ENCODE data around the gene BCKDHA.

BCKDHA gene

DNA sequence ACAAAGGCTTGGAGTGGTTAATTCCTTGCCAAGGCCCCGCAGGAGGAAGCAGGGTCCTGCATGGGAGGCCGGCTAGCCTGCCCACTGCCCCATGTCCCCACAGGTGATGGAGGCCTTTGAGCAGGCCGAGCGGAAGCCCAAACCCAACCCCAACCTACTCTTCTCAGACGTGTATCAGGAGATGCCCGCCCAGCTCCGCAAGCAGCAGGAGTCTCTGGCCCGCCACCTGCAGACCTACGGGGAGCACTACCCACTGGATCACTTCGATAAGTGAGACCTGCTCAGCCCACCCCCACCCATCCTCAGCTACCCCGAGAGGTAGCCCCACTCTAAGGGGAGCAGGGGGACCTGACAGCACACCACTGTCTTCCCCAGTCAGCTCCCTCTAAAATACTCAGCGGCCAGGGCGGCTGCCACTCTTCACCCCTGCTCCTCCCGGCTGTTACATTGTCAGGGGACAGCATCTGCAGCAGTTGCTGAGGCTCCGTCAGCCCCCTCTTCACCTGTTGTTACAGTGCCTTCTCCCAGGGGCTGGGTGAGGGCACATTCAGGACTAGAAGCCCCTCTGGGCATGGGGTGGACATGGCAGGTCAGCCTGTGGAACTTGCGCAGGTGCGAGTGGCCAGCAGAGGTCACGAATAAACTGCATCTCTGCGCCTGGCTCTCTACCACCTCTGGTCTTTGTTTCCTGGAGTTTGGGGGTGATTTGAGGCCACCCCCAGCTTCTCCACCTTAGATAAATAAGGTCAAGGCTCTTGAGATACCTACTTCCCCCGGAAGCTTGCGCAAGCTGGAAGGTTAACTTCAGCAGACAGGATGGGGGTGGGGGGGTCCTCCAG lies 26.9 kb downstream of the BCKDHA start:
- CTCF ChIA-PET = no interaction called here
- TF ChIP-seq, protein P1, sequence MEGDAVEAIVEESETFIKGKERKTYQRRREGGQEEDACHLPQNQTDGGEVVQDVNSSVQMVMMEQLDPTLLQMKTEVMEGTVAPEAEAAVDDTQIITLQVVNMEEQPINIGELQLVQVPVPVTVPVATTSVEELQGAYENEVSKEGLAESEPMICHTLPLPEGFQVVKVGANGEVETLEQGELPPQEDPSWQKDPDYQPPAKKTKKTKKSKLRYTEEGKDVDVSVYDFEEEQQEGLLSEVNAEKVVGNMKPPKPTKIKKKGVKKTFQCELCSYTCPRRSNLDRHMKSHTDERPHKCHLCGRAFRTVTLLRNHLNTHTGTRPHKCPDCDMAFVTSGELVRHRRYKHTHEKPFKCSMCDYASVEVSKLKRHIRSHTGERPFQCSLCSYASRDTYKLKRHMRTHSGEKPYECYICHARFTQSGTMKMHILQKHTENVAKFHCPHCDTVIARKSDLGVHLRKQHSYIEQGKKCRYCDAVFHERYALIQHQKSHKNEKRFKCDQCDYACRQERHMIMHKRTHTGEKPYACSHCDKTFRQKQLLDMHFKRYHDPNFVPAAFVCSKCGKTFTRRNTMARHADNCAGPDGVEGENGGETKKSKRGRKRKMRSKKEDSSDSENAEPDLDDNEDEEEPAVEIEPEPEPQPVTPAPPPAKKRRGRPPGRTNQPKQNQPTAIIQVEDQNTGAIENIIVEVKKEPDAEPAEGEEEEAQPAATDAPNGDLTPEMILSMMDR (IDR thresholded peaks at IDR 0.05; ENCODE audit: control extremely low read depth, extremely low read depth, low read depth, missing control alignments) = no peak
- no peak for DNase-seq (ENCODE audit: extremely low spot score)
- POLR2A ChIA-PET = no interaction called here

DNA sequence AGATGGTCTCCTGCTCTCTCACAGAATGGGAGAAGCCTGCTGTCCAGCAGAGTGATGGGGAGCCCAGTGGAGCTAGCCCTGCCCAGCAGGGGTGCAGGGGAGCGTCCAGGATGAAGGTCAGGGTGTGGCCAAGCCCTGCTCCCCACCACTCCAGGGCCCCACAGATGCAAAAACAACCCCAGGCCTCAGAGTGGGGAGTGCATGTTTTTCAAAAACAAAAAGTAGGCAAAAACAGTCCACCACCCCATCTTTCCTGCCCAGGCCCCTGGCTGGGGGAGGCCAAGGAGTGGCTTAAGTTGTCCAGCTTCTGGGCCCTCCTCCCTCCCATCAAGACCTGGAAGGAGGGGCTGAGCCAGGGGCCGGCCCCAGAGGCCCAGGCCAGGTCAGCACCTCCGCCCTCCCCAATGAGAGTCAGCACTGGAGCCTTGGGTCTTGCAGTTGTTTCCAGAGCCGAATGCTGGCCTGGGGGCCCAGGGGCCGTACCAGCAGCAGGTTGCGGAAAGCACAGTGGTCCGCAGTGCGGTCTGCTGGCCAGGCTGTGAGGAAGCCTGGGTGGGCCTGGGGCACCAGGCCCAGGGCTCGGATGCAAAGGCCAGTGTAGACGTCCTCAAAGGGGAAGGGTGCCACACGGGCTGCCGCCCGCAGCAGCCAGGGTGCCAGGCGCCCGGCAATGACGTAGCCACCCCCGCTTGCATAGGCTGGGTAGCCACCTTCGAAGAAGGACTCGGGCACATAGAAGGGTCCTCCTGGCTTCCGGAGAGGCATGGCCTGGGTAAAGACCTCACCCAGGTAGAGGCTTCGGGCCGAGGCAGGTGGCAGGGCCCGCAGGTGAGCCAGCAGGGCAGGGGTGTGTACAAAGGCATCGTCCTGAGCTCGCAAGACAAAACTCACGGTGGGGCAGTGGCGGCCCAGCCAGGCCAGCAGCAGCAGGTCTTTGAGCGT lies 27.8 kb downstream of the BCKDHA start:
- ChIA-PET CTCF (no interaction called here), POLR2A (no interaction called here)
- TF ChIP-seq, protein P1 (IDR thresholded peaks at IDR 0.05; ENCODE audit: control extremely low read depth, extremely low read depth, low read depth, missing control alignments) = no peak
- no peak for DNase-seq (ENCODE audit: extremely low spot score)

DNA sequence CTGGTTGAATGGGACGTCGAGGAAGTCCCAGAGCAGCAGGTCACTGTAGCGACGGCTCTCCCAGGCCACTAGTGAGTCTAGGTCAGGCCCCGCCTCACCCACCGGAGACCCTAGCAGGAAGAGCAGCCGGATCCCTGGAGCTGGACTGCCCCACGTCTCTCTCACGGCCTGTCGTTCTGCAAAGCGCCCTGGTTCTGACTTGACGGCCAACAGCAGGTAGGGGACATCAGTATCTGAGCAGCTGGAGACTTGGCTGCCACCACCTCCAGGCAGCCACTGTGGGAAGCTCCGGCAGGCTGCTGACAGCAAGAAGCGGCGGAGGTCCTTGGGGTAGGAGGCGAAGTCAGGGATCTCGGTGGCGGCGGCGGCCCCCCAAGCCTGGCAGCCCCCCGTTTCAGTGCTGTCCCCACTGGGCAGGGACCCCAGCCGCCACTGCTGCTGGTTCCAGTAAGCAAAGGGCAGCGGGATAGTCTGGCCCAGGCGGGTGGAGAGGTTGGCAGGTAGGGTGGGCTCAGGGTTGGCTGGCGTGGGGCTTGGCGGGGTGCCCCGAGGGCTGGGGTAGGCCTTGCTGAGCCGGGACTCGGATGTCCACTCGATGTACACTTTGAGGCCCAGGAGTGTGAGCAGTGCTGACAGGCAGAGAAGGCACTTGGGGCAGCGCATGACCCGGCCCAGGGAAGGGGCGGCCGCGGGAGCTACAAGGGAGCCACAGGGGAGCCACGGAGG lies 28.7 kb downstream of the BCKDHA start:
- ChIA-PET POLR2A (no interaction called here), CTCF (interaction anchor here (1.1 kb wide), 1 partner anchor 22 kb away, joined by 5 read pairs; no protein-coding TSS in a partner anchor)
- no peak for DNase-seq (ENCODE audit: extremely low spot score)
- TF ChIP-seq, protein P1 (IDR thresholded peaks at IDR 0.05; ENCODE audit: control extremely low read depth, extremely low read depth, low read depth, missing control alignments) = no peak

DNA sequence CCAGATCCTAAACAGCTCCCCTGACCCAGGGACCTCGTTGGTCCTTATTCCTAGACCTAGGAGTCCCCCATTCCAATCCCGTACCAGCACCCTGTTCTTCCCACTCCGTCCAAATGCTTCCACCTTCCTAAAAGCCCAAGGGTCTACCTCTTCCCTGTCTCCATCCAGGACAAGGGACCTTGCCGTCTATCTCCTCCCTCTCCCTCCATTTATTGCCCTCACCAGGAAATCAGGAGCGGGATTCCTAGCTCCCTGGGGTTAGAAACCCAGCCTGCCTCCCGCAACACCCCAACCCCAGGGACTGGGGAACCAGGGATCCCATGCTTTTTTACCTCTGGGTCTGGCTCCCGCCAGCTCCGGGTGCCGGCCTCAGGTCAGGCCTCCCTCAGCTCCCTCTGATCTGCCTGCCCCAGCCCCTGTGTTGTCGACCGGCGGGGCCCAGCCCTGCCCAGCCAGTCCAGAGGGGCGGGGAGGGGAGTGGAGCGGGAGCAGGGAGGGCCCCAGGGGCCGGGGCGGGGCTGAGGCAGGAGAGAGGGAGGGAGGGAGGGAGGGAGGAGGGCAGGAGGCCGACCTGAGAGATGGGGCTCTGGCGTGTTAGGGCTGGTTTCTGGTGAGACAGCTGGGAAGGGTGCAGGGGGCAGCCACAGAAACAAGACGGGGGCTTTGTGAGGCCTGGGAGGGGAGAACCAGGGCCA lies 29.5 kb downstream of the BCKDHA start, which contains the start of gene B3GNT8:
Gene B3GNT8 (minus strand): TSS at position 423 of the 695 bp plus-strand sequence. CDS start 596 bp downstream, outside the sequence.
- ChIA-PET CTCF (interaction anchor here (1.1 to 2.1 kb wide), 2 partner anchors 22 to 136 kb away, joined by 5 to 7 read pairs; no protein-coding TSS in a partner anchor), POLR2A (interaction anchor here (0.6 kb wide), 1 partner anchor 103 kb away, joined by 11 read pairs; no protein-coding TSS in a partner anchor)

DNA sequence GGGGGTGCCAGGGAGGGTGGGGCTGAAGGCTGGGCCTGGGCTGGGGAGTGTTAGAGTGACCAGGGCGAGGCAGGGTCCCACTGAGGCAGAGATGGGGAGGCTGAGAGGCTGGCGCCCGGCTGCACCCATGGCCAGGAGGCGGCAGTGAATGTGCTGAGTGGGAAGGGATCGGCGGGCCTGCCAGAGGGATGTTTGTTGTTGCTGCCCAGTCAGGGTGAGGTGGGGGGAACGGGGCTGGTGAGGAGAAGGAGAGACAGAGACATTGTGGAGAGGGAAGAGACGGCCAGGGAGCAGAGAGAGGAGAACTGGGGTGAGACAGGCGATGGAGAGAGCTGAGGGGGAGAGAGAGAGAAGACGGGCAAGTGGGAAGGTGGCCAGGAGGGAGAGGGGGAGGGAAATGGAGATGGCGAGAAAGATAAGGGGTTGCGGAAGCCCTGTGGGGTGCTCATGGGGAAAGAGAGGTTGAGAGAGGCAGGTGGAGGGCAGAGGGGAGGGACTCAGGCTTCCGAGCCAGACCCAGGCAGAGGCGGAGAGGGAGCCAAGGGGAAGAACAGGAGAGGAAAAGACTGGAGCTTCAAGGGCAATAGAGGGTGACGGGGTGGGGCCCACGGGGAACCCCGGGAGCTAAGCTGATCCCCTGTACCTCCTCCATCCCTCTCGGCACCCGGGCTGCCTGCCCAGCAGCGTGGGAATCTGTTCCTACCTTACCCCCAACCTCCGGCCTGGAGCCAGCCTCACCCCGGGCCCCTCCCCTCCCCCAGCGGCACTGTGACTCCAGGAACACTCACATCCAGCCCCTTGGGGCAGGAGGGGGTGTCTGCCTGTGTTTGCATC lies 30.2 kb downstream of the BCKDHA start:
- CTCF ChIA-PET = interaction anchor here (0.9 to 2.2 kb wide), 4 partner anchors 11 to 224 kb away, joined by 4 to 11 read pairs (median 8); partner anchors contain the start of gene DMAC2
- POLR2A ChIA-PET = interaction anchor here (0.6 kb wide), 1 partner anchor 103 kb away, joined by 11 read pairs; no protein-coding TSS in a partner anchor
- TF ChIP-seq, protein P1 (IDR thresholded peaks at IDR 0.05; ENCODE audit: control extremely low read depth, extremely low read depth, low read depth, missing control alignments) = no peak
- peak; percentile 44 for DNase-seq (ENCODE audit: extremely low spot score)

More for the DNA sequence above, 29.5 kb downstream of the BCKDHA start, which contains the start of gene B3GNT8:
- TF ChIP-seq, protein P1 (IDR thresholded peaks at IDR 0.05; ENCODE audit: control extremely low read depth, extremely low read depth, low read depth, missing control alignments) = no peak
- DNase-seq (ENCODE audit: extremely low spot score) = peak; percentile 86
